ENCODE measurements around the gene ATP11C.

DNA sequence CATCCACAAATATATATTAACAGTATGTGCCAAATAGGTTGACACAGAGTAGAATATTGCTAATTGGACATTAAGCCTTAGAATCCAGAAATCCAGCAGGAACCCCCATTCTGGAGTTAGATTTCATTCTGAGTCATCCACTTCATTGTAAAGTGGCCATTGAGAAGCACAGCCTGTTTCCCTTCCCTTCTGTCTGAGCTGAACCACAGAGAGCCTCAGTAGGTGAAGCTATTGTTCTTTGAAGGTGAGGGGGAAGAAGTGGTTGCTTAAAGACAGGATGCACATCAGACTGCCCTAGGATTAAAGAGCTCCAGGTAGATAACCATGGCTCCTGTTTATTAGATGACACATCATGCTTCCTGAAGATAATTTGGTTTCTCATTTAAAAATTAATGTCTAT is 194.3 kb downstream of the ATP11C start:
- no peak for TF ChIP-seq POLR2AphosphoS5 (IDR thresholded peaks at IDR 0.05; ENCODE audit: borderline replicate concordance, low read depth, low read length)
- TF ChIP-seq EZH2 (IDR thresholded peaks at IDR 0.05) = no peak

Data from SK-N-MC (cell line).